ENCODE data around the gene ITM2C.

The ITM2C gene

DNA sequence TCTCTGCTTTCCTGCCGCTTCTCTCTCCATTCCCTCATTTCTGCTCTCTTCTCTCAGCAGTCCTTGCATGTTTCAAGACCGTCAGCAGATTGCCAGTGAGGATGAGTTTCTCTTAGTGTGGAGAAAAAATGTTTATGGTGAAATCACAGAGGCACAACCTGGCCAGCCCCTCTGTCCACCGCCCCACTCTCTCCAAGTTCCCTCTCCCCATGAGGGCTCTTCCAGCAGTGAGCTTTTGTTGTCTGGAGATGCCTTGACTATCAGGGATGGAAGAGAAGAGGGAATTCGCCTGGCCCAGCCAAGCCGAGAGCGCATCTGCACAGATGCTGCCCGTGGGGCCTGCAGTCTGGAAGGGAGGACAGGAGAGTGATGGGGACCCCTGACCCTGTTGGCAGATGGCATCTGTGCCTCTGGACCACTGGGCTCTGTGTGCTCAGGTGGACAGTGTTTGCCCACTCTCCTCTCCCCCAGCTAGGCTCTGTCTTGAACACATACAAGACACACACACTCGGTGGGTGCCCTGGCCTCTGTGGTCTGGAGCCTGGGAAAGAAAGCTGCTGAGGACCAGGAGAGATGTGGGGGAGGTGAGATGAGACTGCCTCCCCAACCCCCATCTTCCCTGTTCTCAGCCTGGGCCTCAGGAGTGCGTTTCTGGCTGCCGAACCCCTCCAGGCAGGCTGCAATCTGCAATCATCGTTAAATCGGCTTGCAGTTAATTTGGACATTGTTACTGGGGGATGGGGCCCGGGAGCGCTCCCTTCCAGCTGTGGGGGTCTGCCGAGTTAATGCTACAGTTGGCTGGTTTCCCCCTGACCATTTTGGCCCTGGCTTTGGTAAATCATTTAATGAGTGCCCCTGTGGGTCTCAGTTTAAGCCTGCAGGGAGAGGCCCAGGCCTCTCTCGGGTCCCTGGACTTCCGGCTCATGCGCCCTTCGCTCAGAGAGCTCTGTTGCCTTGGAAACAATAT is 4.5 kb downstream of the ITM2C start:
- TF ChIP-seq, protein P1, sequence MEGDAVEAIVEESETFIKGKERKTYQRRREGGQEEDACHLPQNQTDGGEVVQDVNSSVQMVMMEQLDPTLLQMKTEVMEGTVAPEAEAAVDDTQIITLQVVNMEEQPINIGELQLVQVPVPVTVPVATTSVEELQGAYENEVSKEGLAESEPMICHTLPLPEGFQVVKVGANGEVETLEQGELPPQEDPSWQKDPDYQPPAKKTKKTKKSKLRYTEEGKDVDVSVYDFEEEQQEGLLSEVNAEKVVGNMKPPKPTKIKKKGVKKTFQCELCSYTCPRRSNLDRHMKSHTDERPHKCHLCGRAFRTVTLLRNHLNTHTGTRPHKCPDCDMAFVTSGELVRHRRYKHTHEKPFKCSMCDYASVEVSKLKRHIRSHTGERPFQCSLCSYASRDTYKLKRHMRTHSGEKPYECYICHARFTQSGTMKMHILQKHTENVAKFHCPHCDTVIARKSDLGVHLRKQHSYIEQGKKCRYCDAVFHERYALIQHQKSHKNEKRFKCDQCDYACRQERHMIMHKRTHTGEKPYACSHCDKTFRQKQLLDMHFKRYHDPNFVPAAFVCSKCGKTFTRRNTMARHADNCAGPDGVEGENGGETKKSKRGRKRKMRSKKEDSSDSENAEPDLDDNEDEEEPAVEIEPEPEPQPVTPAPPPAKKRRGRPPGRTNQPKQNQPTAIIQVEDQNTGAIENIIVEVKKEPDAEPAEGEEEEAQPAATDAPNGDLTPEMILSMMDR (IDR thresholded peaks at IDR 0.05; ENCODE audit: low read depth, low read length, missing control alignments), result no peak
- Histone ChIP-seq H3K27me3 (replicated peaks) (no peaks in the 10 kb centered on the region), H3K4me3 (ENCODE audit: low read depth, low read length) (no peak overlapping the region), H3K36me3 (replicated peaks) (no peaks in the 10 kb centered on the region), H3K27ac (no peak overlapping the region)
- no peak for DNase-seq
- in situ Hi-C loops (cut with HindIII; ENCODE audit: low pct_ligation_motif_present, low sequenced_read_pairs), result no loop called here

DNA sequence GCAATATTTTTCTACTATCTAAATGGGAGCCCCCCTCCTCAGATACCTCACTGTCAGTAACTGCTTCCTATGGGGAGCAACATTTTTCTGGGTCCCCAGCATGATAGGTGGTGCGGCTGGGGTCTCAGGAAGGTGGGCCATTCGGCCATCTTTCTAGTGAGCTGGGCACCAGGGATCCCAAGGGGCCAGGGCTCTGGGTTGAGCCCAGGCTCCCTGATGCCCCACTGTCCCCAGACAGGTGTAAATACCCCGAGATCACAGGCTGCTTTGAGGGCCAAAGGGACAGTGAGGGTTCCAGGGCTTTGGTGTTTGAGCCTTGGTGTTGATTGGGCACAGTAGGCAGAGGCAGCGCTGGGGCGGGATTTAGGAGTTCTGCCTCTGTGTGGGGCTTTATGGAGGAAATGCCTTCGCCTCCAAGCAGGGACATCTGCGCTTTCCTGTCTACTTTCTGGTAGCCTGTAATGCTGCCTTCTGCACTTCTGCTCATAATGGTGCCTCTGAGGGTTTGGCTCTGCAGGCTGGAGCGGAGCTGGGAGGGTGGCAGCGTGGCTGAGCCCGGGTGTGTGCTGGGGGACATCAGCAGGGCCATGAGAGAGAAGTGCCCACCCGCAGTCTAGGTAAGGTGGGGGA is 5.3 kb downstream of the ITM2C start:
- no peak for DNase-seq
- Histone ChIP-seq H3K36me3 (replicated peaks) (no peaks in the 10 kb centered on the region), H3K27ac (no peak overlapping the region), H3K4me3 (ENCODE audit: low read depth, low read length) (no peak overlapping the region), H3K27me3 (replicated peaks) (no peaks in the 10 kb centered on the region)
- TF ChIP-seq, protein P1 (IDR thresholded peaks at IDR 0.05; ENCODE audit: low read depth, low read length, missing control alignments), result no peak
- in situ Hi-C loops (cut with HindIII; ENCODE audit: low pct_ligation_motif_present, low sequenced_read_pairs), result no loop called here

DNA sequence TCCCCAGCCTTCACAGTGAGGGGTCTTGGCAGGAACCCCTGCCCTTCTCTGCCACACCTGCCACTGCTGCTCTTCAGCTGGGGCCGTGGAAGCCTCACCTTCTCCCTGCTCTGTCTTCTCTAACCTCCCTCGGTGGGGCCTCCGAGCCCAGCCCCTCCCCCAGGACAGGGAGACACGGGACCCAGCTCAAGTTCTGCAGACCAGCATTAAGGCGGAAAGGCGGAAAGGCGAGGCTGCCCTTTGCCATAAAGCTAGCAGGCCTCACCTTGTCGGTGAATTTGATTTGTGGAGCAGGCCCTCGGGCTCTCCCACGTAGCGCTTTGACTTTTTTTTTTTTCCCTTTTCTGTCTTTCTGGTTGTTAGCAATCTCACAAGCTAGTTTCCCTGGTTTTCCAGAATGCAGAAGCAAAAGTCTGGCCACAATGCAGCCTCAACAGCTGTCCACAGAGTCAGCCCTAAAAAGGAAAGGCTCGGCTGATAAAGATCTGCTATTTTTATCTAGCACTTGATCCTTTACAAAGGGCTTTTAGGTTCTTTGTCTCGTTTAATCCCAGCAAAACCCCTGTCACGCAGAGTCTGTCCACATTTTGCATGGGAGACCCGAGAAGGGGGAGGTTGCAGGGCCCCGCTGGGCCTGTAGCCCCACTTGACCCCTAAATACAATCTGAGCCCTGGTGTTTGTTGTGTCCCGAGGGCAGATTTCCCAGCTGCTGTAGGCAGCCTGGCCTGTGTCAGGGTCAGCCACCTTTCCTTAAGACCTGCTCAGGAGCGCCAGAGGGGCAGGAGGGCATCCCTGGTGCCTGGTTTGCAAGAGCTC is 6.0 kb downstream of the ITM2C start:
- TF ChIP-seq, protein P1 (IDR thresholded peaks at IDR 0.05; ENCODE audit: low read depth, low read length, missing control alignments), result no peak
- Histone ChIP-seq H3K27me3 (replicated peaks) (no peaks in the 10 kb centered on the region), H3K4me3 (ENCODE audit: low read depth, low read length) (no peak overlapping the region), H3K27ac (no peak overlapping the region), H3K36me3 (replicated peaks) (peaks cover 2% of the 10 kb centered on the region)
- DNase-seq, result no peak
- in situ Hi-C loops (cut with HindIII; ENCODE audit: low pct_ligation_motif_present, low sequenced_read_pairs), result no loop called here

DNA sequence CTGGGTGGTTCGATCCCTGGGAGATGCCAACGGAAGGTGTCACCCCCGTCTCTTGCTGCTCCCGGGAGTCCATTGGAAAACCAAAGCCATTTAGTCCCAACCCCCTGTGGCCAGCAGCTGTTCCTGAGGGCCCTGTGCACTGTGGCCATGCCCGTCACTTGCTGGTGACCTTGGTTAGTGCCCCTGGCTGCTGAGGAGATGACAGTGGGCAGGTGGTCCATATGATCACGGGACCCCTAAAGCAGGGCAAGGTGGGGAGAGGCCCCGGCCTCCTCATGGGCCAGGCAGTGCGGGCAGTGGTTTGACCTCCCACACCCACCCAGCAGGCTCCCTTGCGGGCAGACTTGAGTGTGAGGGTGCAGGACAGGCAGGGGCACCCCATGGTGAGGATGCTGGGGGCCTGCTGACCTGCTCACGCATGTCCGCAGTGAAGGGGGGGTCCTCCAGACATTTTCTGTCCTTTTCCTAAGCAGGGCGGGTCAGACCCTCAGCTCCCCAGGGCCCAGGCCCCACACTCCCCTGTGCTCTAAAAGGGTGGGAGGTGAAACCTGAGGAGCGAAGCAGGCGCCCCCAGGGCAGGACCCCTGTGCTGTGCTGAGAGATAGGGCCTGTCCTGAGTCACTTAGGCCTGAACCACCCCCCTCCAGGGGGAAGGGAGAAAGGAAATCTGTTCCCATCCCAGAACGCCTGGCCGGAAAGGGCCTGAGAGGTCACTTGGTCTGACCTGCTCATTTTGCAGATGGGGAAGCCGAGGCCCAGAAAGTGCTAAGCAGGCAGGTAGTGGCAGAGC is 6.8 kb downstream of the ITM2C start:
- DNase-seq, result no peak
- in situ Hi-C loops (cut with HindIII; ENCODE audit: low pct_ligation_motif_present, low sequenced_read_pairs), result no loop called here
- peaks cover 3% of the 10 kb centered on the region for H3K36me3 ChIP-seq (replicated peaks)
- H3K27me3 ChIP-seq (replicated peaks), result no peaks in the 10 kb centered on the region
- H3K27ac ChIP-seq, result no peak overlapping the region
- H3K4me3 ChIP-seq (ENCODE audit: low read depth, low read length), result no peak overlapping the region
- TF ChIP-seq, protein P1 (IDR thresholded peaks at IDR 0.05; ENCODE audit: low read depth, low read length, missing control alignments), result no peak
